ENCODE results near the gene KLHL22.

DNA sequence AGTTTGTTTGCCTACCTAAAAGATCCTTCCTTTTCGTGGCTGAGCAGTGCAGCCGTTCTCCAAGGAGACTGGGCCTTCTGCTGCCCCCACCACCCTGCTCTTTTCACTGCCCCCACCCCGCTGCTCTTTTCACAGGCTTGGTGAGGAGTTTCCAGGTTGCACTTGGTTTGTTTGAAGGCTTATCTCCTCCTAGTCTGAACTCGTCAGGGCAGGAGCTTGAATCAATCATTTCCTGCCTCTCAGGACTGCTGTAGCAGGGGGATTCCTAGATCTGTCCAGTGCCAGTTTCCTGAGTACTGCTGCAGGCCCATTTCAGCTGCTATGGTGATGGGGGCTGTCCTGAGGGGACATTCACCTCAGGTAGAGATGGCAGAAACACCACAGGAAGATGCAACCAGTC is 21.8 kb upstream of the KLHL22 start:
- TF ChIP-seq, protein P1, sequence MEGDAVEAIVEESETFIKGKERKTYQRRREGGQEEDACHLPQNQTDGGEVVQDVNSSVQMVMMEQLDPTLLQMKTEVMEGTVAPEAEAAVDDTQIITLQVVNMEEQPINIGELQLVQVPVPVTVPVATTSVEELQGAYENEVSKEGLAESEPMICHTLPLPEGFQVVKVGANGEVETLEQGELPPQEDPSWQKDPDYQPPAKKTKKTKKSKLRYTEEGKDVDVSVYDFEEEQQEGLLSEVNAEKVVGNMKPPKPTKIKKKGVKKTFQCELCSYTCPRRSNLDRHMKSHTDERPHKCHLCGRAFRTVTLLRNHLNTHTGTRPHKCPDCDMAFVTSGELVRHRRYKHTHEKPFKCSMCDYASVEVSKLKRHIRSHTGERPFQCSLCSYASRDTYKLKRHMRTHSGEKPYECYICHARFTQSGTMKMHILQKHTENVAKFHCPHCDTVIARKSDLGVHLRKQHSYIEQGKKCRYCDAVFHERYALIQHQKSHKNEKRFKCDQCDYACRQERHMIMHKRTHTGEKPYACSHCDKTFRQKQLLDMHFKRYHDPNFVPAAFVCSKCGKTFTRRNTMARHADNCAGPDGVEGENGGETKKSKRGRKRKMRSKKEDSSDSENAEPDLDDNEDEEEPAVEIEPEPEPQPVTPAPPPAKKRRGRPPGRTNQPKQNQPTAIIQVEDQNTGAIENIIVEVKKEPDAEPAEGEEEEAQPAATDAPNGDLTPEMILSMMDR (IDR thresholded peaks at IDR 0.05) = no peak
- TF ChIP-seq ZFX (IDR thresholded peaks at IDR 0.05; ENCODE audit: borderline replicate concordance) = no peak
